GM21529 (cell line): ENCODE results near the gene ST3GAL3.

Experiments used
- ATAC-seq: cut with Tn5 transposase; IDR thresholded peaks from one replicate; pipeline ENCODE4 v1.9.1; 2021; ENCODE audit not compliant: unreplicated experiment

ST3GAL3 gene

DNA sequence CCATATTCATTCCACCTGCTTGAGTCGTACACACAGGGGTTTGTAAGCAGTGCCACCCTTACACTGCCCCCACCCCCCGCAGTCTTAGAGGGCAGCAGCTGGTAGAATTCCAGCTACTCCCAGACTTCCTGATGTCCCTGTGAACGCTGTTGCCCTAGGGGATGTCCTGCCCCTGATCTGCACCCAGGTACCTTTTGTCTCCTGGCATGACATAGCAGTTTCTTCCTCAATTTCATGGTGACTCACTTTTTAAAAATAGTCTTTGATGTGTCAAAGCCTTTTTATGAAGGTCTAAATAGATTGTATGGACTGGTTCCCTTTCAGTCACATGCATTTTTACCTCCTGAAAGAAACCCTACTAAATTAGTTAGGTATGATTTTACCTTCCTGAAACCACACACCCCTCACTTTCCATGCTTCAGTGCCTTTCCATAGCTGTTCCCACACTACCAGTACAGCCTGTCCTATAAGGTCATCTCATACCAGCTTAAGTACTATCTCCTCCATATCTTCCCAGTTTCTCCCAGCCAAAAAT lies 76.4 kb downstream of the ST3GAL3 start:
- ATAC-seq: no peak

GRCh38 chr1:43786201-43786958 lies 79.0 kb downstream of the ST3GAL3 start:
- no peak for ATAC-seq

- no peak for ATAC-seq
Observed at GRCh38 chr1:43786960-43787359, 79.6 kb downstream of the ST3GAL3 start.

DNA sequence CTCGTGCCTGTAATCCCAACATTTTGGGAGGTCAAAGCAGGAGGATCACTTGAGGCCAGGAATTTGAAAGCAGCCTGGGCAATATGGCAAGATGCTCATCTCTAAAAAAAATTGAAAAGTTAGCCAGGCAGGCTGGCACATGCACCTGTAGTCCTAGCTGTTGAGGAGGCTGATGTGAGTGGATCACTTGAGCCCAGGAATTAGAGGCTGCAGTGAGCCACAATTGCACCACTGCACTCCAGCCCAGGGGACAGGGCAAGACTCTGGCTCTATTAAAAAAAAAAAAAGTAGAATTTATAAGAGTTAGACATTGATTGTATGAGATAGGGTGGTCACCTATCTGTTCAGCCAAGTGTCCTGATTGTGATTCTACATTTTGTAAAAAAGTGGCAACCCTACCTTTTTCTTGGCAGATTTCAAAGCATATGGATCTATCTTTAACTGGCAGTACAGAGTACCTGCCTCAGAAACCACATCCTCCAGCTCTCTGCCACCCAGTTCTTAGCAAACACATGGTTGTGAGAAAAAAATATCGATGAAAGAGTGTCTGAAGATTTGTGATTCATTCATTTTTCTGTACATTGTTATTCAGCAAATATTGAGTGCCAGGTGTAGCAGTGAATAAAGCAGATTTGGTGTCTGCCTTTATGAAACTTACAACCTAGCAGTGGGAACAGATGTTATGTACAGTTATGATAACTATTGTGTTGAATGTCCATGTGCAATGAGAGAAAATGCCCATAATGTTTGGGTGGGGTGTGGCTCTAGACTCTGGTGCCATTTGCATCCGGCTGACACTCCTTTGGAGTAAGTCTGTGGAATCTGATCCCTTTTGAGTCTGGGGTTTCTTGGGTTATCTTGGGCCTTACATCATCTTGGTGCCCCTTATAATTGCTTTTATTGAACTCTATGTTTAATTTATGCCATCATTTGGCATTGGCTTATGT lies 82.5 kb downstream of the ST3GAL3 start:
- ATAC-seq: no peak

DNA sequence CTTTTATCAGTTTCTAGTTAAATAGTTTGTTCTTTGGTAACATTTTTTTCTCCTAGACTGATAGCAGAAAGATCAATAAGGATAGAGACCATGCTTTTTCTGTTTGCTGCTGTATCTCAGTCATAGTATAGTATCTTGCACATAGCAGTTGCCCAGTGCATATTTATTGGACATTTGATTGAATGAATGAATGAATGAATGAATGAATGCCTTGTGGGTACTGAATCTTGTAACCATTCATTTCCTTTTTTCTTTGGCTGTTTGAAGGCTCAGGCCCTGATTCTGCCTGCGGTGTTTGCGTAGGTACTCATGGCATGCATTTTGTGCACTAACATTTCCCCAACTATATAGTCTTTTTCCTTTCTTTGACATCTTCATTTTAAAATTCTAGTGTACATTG lies 83.9 kb downstream of the ST3GAL3 start:
- no peak for ATAC-seq

DNA sequence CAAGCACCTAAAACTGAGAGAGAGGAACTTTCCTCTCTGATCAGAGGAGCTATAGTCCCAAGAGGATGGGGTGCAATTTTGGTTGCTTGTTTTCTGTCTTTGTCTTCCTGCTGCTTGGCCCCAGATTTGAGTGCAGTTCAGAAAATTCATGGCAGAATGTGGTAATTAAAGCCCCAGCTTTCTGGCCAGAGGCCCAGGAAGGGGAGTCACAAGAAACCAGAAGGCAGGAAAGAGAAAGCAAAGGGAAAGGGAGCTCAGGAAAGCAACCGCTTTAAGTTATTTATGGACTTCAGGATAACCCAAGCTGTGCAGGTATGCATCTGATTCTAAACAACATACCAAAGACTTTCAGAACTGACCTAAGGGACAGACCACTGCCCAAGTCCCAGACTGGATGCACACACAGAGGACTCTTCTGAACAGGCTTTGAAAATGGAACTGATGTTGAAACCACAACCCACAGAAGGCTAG lies 88.8 kb downstream of the ST3GAL3 start:
- ATAC-seq: no peak

GRCh38 chr1:43797891-43798290 lies 90.6 kb downstream of the ST3GAL3 start:
- no peak for ATAC-seq

- no peak for ATAC-seq
Observed at GRCh38 chr1:43799656-43800635, 92.6 kb downstream of the ST3GAL3 start.

DNA sequence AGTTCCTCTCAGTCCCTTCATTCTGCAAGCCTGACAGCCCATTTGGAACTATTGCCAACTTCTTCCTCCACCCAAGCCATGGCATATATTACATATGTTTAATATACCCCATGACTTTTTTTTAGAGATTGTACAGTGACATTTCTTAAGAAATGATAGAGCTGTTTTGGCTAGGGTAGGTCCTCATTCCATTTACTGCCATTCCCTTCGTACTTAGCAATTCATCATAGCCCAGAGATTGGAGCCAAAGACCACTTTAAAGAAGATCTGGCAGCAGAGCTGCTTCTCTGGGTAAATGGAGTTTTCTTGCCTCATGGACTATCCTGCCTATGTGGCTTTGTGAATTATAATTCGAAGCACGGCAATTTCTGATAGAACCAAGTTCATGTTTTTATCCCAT lies 93.4 kb downstream of the ST3GAL3 start:
- ATAC-seq: no peak

GRCh38 chr1:43801203-43801602 lies 93.9 kb downstream of the ST3GAL3 start:
- no peak for ATAC-seq

GRCh38 chr1:43802356-43802980 lies 95.1 kb downstream of the ST3GAL3 start:
- ATAC-seq: no peak

DNA sequence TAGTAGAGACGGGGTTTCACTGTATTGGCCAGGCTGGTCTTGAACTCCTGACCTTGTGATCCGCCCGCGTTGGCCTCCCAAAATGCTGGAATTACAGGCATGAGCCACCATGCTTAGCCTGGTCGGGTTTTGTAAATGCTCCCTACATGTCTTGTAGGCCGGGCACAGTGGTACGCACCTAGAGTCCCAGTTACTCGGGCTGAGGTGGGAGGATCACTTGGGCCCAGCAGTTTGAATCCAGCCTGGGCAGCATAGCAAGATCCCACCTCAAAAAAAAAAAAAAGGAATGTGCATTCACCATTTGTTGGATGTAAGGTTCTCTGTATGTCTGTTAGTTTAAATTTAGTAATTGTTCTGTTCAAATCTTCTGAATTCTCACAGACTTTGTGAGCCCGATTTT lies 95.8 kb downstream of the ST3GAL3 start:
- no peak for ATAC-seq

- no peak for ATAC-seq
Observed at GRCh38 chr1:43803646-43804045, 96.3 kb downstream of the ST3GAL3 start.

DNA sequence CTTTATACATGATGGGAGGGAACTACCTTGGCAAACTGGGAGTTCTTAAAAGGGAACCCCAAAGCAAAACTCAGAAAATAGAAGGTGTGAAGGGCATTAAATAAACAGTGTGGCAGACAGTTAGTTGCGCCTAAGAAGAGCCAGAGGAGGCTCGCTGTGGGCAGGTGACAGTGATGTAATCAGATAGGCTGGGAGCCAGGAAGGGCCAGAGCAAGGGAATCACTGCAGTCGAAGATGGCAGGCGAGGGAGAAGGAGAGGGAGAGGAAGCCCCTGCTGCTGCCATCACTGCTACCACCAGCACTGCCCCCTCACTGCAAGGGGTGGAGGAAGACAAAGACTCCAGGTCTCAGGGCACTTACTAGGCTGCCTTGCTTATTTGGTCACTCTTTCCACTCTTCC lies 97.2 kb downstream of the ST3GAL3 start:
- no peak for ATAC-seq

DNA sequence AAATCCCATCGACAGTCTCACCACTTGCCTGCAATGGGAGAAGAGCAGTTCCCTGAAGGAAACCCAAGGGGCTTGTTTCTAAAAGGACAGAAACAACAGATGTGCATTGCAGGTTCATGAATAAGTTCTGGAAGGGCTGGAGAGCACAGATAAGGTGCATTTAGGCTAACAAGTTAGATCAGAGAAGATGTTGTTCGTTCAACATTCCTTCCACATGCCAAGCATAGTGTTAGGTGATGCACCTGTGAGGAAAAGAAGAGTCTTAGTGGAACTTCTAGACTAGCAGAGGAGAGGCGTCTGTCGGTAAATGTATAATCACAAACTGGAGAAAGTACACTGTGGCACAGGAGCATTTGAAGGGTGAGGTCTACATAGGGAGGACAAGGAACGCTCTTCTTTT lies 98.0 kb downstream of the ST3GAL3 start:
- ATAC-seq: no peak

GRCh38 chr1:43806183-43806582 lies 98.8 kb downstream of the ST3GAL3 start:
- ATAC-seq: no peak

DNA sequence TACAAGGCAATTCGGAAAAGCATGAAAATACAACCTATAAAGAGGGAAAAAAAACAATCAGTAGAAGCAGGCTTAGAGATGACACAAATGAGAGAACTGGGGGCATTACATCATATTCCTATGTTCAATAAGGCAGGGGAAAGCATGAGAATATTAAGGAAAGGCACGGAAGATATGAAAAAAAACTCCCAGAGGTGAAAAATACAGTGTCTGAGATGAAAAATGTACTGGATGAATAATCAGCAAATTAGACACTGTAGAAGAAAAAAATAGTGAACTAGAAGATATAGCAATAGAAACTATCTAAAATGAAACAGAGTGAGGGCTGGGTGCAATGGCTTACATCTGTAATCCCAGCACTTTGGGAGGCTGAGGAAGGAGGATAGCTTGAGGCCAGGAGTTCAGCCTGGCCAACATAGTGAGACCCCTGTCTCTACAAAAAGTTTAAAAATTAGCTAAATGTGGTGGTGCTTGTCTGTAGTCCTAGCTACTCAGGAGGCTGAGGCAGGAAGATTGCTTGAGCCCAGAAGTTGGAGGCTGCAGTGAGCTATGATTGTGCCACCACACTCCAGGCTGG lies 101.8 kb downstream of the ST3GAL3 start:
- no peak for ATAC-seq

- no peak for ATAC-seq
Observed at GRCh38 chr1:43812579-43812978, 105.2 kb downstream of the ST3GAL3 start.

GRCh38 chr1:43814401-43814800 lies 107.1 kb downstream of the ST3GAL3 start:
- no peak for ATAC-seq
